Astrocyte (in vitro differentiated cells and primary cell): Measurements from ENCODE around the gene CELF6. TPM values are rescaled to one million over a fixed set of nuclear protein-coding genes. Genes with fewer than 3 reads are reported as not detected.

Experiments
- DNase-seq: peaks from one replicate; pipeline ENCODE4 v3.0.0-alpha.2; 2010; ENCODE audit warnings: low read depth
- FAIRE-seq: peaks from 2 replicates; lab custom pipeline; 2011; peaks lifted over from hg19 to GRCh38; lab: Jason Lieb, UNC
- H2AFZ ChIP-seq: 2 replicates; pipeline ENCODE4 v1.6.0; 2012; ENCODE audit warnings: low read depth, low read length, inconsistent platforms
- H3K27ac ChIP-seq: 2 replicates; pipeline ENCODE4 v1.5.1; 2011; ENCODE audit warnings: low read depth, low read length, inconsistent platforms
- H3K27me3 ChIP-seq: 2 replicates; pipeline ENCODE4 v1.6.0; 2011; ENCODE audit warnings: low read length, inconsistent platforms; ENCODE audit not compliant: insufficient read depth
- H3K36me3 ChIP-seq: 2 replicates; pipeline ENCODE4 v1.5.1; 2011; ENCODE audit warnings: low read length, inconsistent platforms; ENCODE audit not compliant: insufficient read depth
- H3K4me1 ChIP-seq: 2 replicates; pipeline ENCODE4 v1.5.1; 2011; ENCODE audit warnings: low read length, inconsistent platforms; ENCODE audit not compliant: insufficient read depth
- H3K4me2 ChIP-seq: 2 replicates; pipeline ENCODE4 v1.6.0; 2012; ENCODE audit warnings: low read length, inconsistent platforms
- H3K4me3 ChIP-seq: 2 replicates; pipeline ENCODE4 v1.5.1; 2011; ENCODE audit warnings: low read depth, mild to moderate bottlenecking, low read length, inconsistent platforms; ENCODE audit not compliant: insufficient read depth
- H3K79me2 ChIP-seq: 2 replicates; pipeline ENCODE4 v1.6.0; 2012; ENCODE audit warnings: mild to moderate bottlenecking, low read length, inconsistent platforms; ENCODE audit not compliant: insufficient read depth
- H3K9ac ChIP-seq: 2 replicates; pipeline ENCODE4 v1.6.0; 2012; ENCODE audit warnings: mild to moderate bottlenecking, low read length, inconsistent platforms
- H3K9me3 ChIP-seq: 2 replicates; pipeline ENCODE4 v1.5.1; 2012; ENCODE audit warnings: low read depth, mild to moderate bottlenecking, low read length, inconsistent platforms; ENCODE audit not compliant: insufficient read depth
- H4K20me1 ChIP-seq: 2 replicates; pipeline ENCODE4 v1.6.0; 2012; ENCODE audit warnings: low read length, inconsistent platforms; ENCODE audit not compliant: insufficient read depth
- H3K27ac Mint-ChIP-seq: one replicate; pipeline ENCODE4 v1.8.0; 2021; ENCODE audit warnings: mild to moderate bottlenecking, mixed read lengths; ENCODE audit not compliant: unreplicated experiment
- H3K27me3 Mint-ChIP-seq: one replicate; pipeline ENCODE4 v1.8.0; 2021; ENCODE audit warnings: low read depth, mixed read lengths; ENCODE audit not compliant: unreplicated experiment
- H3K36me3 Mint-ChIP-seq: one replicate; pipeline ENCODE4 v1.8.0; 2021; ENCODE audit warnings: low read depth, mixed read lengths; ENCODE audit not compliant: unreplicated experiment
- H3K4me1 Mint-ChIP-seq: one replicate; pipeline ENCODE4 v1.8.0; 2021; ENCODE audit warnings: low read depth, mixed read lengths; ENCODE audit not compliant: unreplicated experiment
- H3K4me3 Mint-ChIP-seq: one replicate; pipeline ENCODE4 v1.8.0; 2021; ENCODE audit warnings: mild to moderate bottlenecking, moderate library complexity, mixed read lengths; ENCODE audit not compliant: unreplicated experiment
- H3K9me3 Mint-ChIP-seq: one replicate; pipeline ENCODE4 v1.8.0; 2021; ENCODE audit warnings: mild to moderate bottlenecking, mixed read lengths; ENCODE audit not compliant: unreplicated experiment
- EZH2 ChIP-seq: IDR thresholded peaks from 2 replicates; pipeline ENCODE4 v1.6.1; 2012; ENCODE audit warnings: mild to moderate bottlenecking, low read length, inconsistent platforms; ENCODE audit not compliant: insufficient read depth
- total RNA-seq: library from RNA; stranded (reverse); gene quantifications from 2 replicates; pipeline ENCODE4 v1.2.1, GENCODE V29; 2021
- TF ChIP-seq, protein P1 (sequence below): IDR thresholded peaks from 2 replicates; pipeline ENCODE4 v1.5.1; 2011; ENCODE audit warnings: low read depth, mild to moderate bottlenecking, inconsistent platforms, low read length, moderate library complexity; ENCODE audit not compliant: insufficient read depth

CELF6 gene
- total RNA-seq, 1 donor from 2014 or later, result not detected

GRCh38 chr15:72281713-72282112 is 38.2 kb downstream of the CELF6 start:
- H3K36me3 ChIP-seq, result no peaks in the 10 kb centered on the region
- Mint-ChIP-seq H3K27ac (no peak overlapping the region), H3K9me3 (no peaks in the 10 kb centered on the region), H3K4me1 (peaks cover 3% of the 10 kb centered on the region), H3K36me3 (peaks cover 1% of the 10 kb centered on the region), H3K27me3 (peaks cover 22% of the 10 kb centered on the region), H3K4me3 (no peak overlapping the region)
- no peak overlapping the region for H2AFZ ChIP-seq
- no peaks in the 10 kb centered on the region for H3K79me2 ChIP-seq
- TF ChIP-seq EZH2, result no peak
- TF ChIP-seq, protein P1, sequence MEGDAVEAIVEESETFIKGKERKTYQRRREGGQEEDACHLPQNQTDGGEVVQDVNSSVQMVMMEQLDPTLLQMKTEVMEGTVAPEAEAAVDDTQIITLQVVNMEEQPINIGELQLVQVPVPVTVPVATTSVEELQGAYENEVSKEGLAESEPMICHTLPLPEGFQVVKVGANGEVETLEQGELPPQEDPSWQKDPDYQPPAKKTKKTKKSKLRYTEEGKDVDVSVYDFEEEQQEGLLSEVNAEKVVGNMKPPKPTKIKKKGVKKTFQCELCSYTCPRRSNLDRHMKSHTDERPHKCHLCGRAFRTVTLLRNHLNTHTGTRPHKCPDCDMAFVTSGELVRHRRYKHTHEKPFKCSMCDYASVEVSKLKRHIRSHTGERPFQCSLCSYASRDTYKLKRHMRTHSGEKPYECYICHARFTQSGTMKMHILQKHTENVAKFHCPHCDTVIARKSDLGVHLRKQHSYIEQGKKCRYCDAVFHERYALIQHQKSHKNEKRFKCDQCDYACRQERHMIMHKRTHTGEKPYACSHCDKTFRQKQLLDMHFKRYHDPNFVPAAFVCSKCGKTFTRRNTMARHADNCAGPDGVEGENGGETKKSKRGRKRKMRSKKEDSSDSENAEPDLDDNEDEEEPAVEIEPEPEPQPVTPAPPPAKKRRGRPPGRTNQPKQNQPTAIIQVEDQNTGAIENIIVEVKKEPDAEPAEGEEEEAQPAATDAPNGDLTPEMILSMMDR, result no peak
- H3K9me3 ChIP-seq, result no peaks in the 10 kb centered on the region
- no peak overlapping the region for H3K4me2 ChIP-seq
- H3K9ac ChIP-seq, result no peak overlapping the region
- no peaks in the 10 kb centered on the region for H3K27me3 ChIP-seq
- no peak for FAIRE-seq
- H4K20me1 ChIP-seq, result no peaks in the 10 kb centered on the region
- no peaks in the 10 kb centered on the region for H3K4me1 ChIP-seq
- H3K27ac ChIP-seq, result no peak overlapping the region
- DNase-seq, result no peak
- H3K4me3 ChIP-seq, result no peak overlapping the region

- no peaks in the 10 kb centered on the region for H3K36me3 Mint-ChIP-seq
- Histone ChIP-seq H3K4me3 (no peak overlapping the region), H3K27me3 (peaks cover 3% of the 10 kb centered on the region), H3K9me3 (no peaks in the 10 kb centered on the region), H3K79me2 (no peaks in the 10 kb centered on the region), H3K27ac (no peak overlapping the region), H2AFZ (no peak overlapping the region), H3K4me2 (no peak overlapping the region), H4K20me1 (no peaks in the 10 kb centered on the region), H3K4me1 (no peaks in the 10 kb centered on the region), H3K9ac (no peak overlapping the region), H3K36me3 (no peaks in the 10 kb centered on the region)
- H3K27me3 Mint-ChIP-seq, result peaks cover 28% of the 10 kb centered on the region
- no peak overlapping the region for H3K4me3 Mint-ChIP-seq
- TF ChIP-seq EZH2, result no peak
- TF ChIP-seq, protein P1, result no peak
- DNase-seq, result no peak
- no peak for FAIRE-seq
- H3K9me3 Mint-ChIP-seq, result no peaks in the 10 kb centered on the region
- peaks cover 3% of the 10 kb centered on the region for H3K4me1 Mint-ChIP-seq
- H3K27ac Mint-ChIP-seq, result no peak overlapping the region
Observed at GRCh38 chr15:72280751-72281150, 39.2 kb downstream of the CELF6 start.

DNA sequence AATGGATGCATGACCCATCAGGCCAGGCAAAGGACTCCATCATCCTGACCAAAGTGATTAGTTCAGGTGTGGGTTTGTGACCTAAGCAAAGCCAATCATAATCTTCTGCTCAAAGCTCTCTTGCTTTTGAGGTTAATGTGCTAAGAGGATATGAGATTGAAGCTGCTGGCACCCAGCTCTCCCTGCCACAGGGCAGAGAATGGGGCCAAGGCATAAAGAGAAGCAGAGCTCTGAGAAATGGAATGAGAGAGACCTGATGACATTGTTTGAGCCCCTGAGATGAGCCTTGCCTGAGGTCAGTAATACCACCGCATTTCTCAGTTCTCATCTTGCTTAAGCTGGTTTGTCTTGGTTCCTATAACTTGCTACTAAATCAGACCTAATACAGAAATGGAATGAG is 41.2 kb downstream of the CELF6 start:
- FAIRE-seq, result no peak
- no peaks in the 10 kb centered on the region for H3K9me3 Mint-ChIP-seq
- no peaks in the 10 kb centered on the region for H4K20me1 ChIP-seq

More for the DNA sequence above, 41.2 kb downstream of the CELF6 start:
- H3K36me3 ChIP-seq, result no peaks in the 10 kb centered on the region
- H3K27ac ChIP-seq, result no peak overlapping the region
- H3K9me3 ChIP-seq, result no peaks in the 10 kb centered on the region
- Mint-ChIP-seq H3K36me3 (no peaks in the 10 kb centered on the region), H3K27ac (no peak overlapping the region), H3K4me3 (no peak overlapping the region), H3K27me3 (peaks cover 31% of the 10 kb centered on the region), H3K4me1 (no peaks in the 10 kb centered on the region)
- no peaks in the 10 kb centered on the region for H3K4me1 ChIP-seq
- H3K4me3 ChIP-seq, result no peak overlapping the region
- no peak for DNase-seq
- no peak overlapping the region for H3K4me2 ChIP-seq
- no peak for TF ChIP-seq EZH2
- TF ChIP-seq, protein P1, result no peak
- no peaks in the 10 kb centered on the region for H3K79me2 ChIP-seq
- peaks cover 3% of the 10 kb centered on the region for H3K27me3 ChIP-seq
- H3K9ac ChIP-seq, result no peak overlapping the region
- H2AFZ ChIP-seq, result no peak overlapping the region
